K562 (cell line): ENCODE measurements around the gene SIRT2. TPM values are rescaled to one million over a fixed set of nuclear protein-coding genes. Genes with fewer than 3 reads are reported as not detected.
A peak's percentile ranks its signal among the peaks of the same experiment; 100 is the strongest.

Experiments
- ETV6 ChIP-seq, 3 experiments: fragments of 150-350 bp in 1 of 3; sonication (generic) in 1 of 3; formaldehyde crosslinking in 1 of 3; IDR thresholded peaks; 2 replicates each; pipeline versions ENCODE4 v1.6.1 to v1.8.0; 2014 to 2022; ENCODE audit warnings: borderline replicate concordance in 2 of 3, low read depth in 2 of 3, antibody characterized with exemption in 1 of 3, low read length in 1 of 3, mild to moderate bottlenecking in 1 of 3, missing genetic modification reagents in 1 of 3
- KDM2B ChIP-seq: fragments of 250-450 bp; sonication (Bioruptor Pico); IDR thresholded peaks from 2 replicates; pipeline ENCODE4 v1.8.0; 2021; ENCODE audit warnings: mild to moderate bottlenecking, moderate library complexity
- MAFG ChIP-seq: fragments of 450-650 bp; conservative IDR thresholded peaks from 2 replicates; pipeline ENCODE4 v1.6.1; 2016; ENCODE audit warnings: missing genetic modification characterization, missing compliant biosample characterization
- POLR2B ChIP-seq: fragments of 450-650 bp; IDR thresholded peaks from 2 replicates; pipeline ENCODE4 v1.6.1; 2018; ENCODE audit warnings: low read depth; ENCODE audit not compliant: partially characterized antibody
- THAP12 ChIP-seq: fragments of 250-450 bp; sonication (Bioruptor Pico); IDR thresholded peaks from 2 replicates; pipeline ENCODE4 v1.9.0; 2021; ENCODE audit warnings: mild to moderate bottlenecking, inconsistent platforms
- ZBTB34 ChIP-seq: fragments of 250-450 bp; sonication (Bioruptor Pico); IDR thresholded peaks from 2 replicates; pipeline ENCODE4 v1.8.0; 2021; ENCODE audit warnings: mild to moderate bottlenecking, moderate library complexity
- ZNF609 ChIP-seq: sonication (generic); formaldehyde crosslinking; IDR thresholded peaks from 2 replicates; pipeline ENCODE4 v1.8.1; 2023; ENCODE audit warnings: missing genetic modification reagents, mild to moderate bottlenecking, borderline replicate concordance
- polyA plus RNA-seq, 8 experiments: library from polyadenylated mRNA; depleted of rRNA in 4 of 8; stranded (reverse) in 5 of 8; unstranded in 3 of 8; fragments of >200 nt; fragmentation: Nextera tagmentation in 2 of 8; fragmentation: Illumina TruSeq in 1 of 8; extraction: Ambion mirVana in 2 of 8; extraction: Trizol in 1 of 8; gene quantifications; 2 replicates each; pipeline versions ENCODE4 v1.2.1 to v1.2.3, GENCODE V29; 2011 to 2014; ENCODE audit warnings: inconsistent platforms in 1 of 8, missing spikeins in 1 of 8
- total RNA-seq, 7 experiments: library from RNA; depleted of rRNA in 6 of 7; stranded (reverse); fragments of >200 nt in 6 of 7; fragmentation: Illumina TruSeq in 2 of 7; extraction: Trizol in 2 of 7; gene quantifications; 2 replicates each; pipeline versions ENCODE4 v1.2.1 to v1.2.3, GENCODE V29; 2011 to 2021; ENCODE audit warnings: low replicate concordance in 1 of 7

Gene SIRT2
- total and polyA plus RNA-seq, 9 of the 15 experiments (the other 6 are each of a cell fraction or from before 2014, with no cell fraction given), result 2.3 to 35.2 (median 22.9) TPM

- TF ChIP-seq ZNF609 (CRISPR knock-in tag) (0 out of 2 replicates have a peak, but pooled peaks have one; percentile 13), POLR2B (peak; percentile 71), KDM2B (CRISPR knock-in tag) (no peak), MAFG (no peak), ZBTB34 (no peak), THAP12 (no peak), ETV6 (IDR thresholded peaks at IDR 0.05; ENCODE audit: borderline replicate concordance in 1 of 2, low read depth in 2 of 2, low read length in 1 of 2) (no peak), ETV6 (CRISPR knock-in tag; IDR thresholded peaks at IDR 0.05; ENCODE audit: borderline replicate concordance) (no peak)
These were observed 47.7 kb downstream of the SIRT2 start (continued) for GRCh38 chr19:38851622-38852230.
